ENCODE data around the gene SUFU.
"Not testable (repeated sequence)": the region's sequence is repeated elsewhere in the genome, so short reads cannot be mapped to it uniquely, and the experiment has no call there.

Gene SUFU

GRCh38 chr10:102654566-102654965 is 150.8 kb downstream of the SUFU start:
- H3K27me3 Mint-ChIP-seq, result no peaks in the 10 kb centered on the region
- no peaks in the 10 kb centered on the region for H3K9me3 Mint-ChIP-seq
- H3K27ac Mint-ChIP-seq, result no peak overlapping the region
- peaks cover 99% of the 10 kb centered on the region for H3K36me3 Mint-ChIP-seq (ENCODE audit: low read depth)
- intact Hi-C loops (cut with micrococcal nuclease), result no loop called here
- peaks cover 97% of the 10 kb centered on the region for H3K4me1 Mint-ChIP-seq (ENCODE audit: low read depth)
- no peak overlapping the region for H3K4me3 Mint-ChIP-seq

GRCh38 chr10:102654969-102655368 is 151.2 kb downstream of the SUFU start:
- Mint-ChIP-seq H3K36me3 (ENCODE audit: low read depth) (peaks cover 100% of the 10 kb centered on the region), H3K4me1 (ENCODE audit: low read depth) (peaks cover 97% of the 10 kb centered on the region), H3K27ac (no peak overlapping the region), H3K9me3 (no peaks in the 10 kb centered on the region), H3K4me3 (no peak overlapping the region), H3K27me3 (no peaks in the 10 kb centered on the region)
- intact Hi-C loops (cut with micrococcal nuclease), result no loop called here

- Mint-ChIP-seq H3K9me3 (no peaks in the 10 kb centered on the region), H3K27me3 (no peaks in the 10 kb centered on the region), H3K36me3 (ENCODE audit: low read depth) (peaks cover 90% of the 10 kb centered on the region), H3K4me1 (ENCODE audit: low read depth) (peaks cover 97% of the 10 kb centered on the region), H3K27ac (no peak overlapping the region), H3K4me3 (no peak overlapping the region)
- intact Hi-C loops (cut with micrococcal nuclease), result no loop called here
These were observed 152.3 kb downstream of the SUFU start for GRCh38 chr10:102656026-102656425.

GRCh38 chr10:102656791-102657371 is 153.1 kb downstream of the SUFU start:
- peaks cover 97% of the 10 kb centered on the region for H3K4me1 Mint-ChIP-seq (ENCODE audit: low read depth)
- H3K4me3 Mint-ChIP-seq, result no peak overlapping the region
- H3K27me3 Mint-ChIP-seq, result no peaks in the 10 kb centered on the region
- no peaks in the 10 kb centered on the region for H3K9me3 Mint-ChIP-seq
- H3K36me3 Mint-ChIP-seq (ENCODE audit: low read depth), result peaks cover 82% of the 10 kb centered on the region
- H3K27ac Mint-ChIP-seq, result peak overlapping the region; percentile 76
- intact Hi-C loops (cut with micrococcal nuclease), result no loop called here

- H3K4me1 Mint-ChIP-seq (ENCODE audit: low read depth), result peaks cover 97% of the 10 kb centered on the region
- H3K27ac Mint-ChIP-seq, result peak overlapping the region; percentile 76
- no peaks in the 10 kb centered on the region for H3K27me3 Mint-ChIP-seq
- no peaks in the 10 kb centered on the region for H3K9me3 Mint-ChIP-seq
- intact Hi-C loops (cut with micrococcal nuclease), result no loop called here
- H3K4me3 Mint-ChIP-seq, result peak overlapping the region; percentile 37
- peaks cover 76% of the 10 kb centered on the region for H3K36me3 Mint-ChIP-seq (ENCODE audit: low read depth)
These were observed 153.7 kb downstream of the SUFU start for GRCh38 chr10:102657451-102657850.

GRCh38 chr10:102657984-102658724 is 154.4 kb downstream of the SUFU start:
- intact Hi-C loops (cut with micrococcal nuclease), result no loop called here
- peaks cover 69% of the 10 kb centered on the region for H3K36me3 Mint-ChIP-seq (ENCODE audit: low read depth)
- no peaks in the 10 kb centered on the region for H3K9me3 Mint-ChIP-seq
- no peak overlapping the region for H3K4me3 Mint-ChIP-seq
- H3K27me3 Mint-ChIP-seq, result no peaks in the 10 kb centered on the region
- peak overlapping the region; percentile 76 for H3K27ac Mint-ChIP-seq
- peaks cover 93% of the 10 kb centered on the region for H3K4me1 Mint-ChIP-seq (ENCODE audit: low read depth)

GRCh38 chr10:102658802-102659201 is 155.0 kb downstream of the SUFU start:
- Mint-ChIP-seq H3K4me3 (no peak overlapping the region), H3K4me1 (ENCODE audit: low read depth) (peaks cover 86% of the 10 kb centered on the region), H3K9me3 (no peaks in the 10 kb centered on the region), H3K27ac (peak overlapping the region; percentile 32), H3K36me3 (ENCODE audit: low read depth) (peaks cover 63% of the 10 kb centered on the region), H3K27me3 (no peaks in the 10 kb centered on the region)
- intact Hi-C loops (cut with micrococcal nuclease), result no loop called here

- H3K27ac Mint-ChIP-seq, result peak overlapping the region; percentile 86
- peaks cover 40% of the 10 kb centered on the region for H3K36me3 Mint-ChIP-seq (ENCODE audit: low read depth)
- H3K27me3 Mint-ChIP-seq, result no peaks in the 10 kb centered on the region
- H3K4me1 Mint-ChIP-seq (ENCODE audit: low read depth), result peaks cover 70% of the 10 kb centered on the region
- intact Hi-C loops (cut with micrococcal nuclease), result no loop called here
- peak overlapping the region; percentile 59 for H3K4me3 Mint-ChIP-seq
- no peaks in the 10 kb centered on the region for H3K9me3 Mint-ChIP-seq
These were observed 157.3 kb downstream of the SUFU start for GRCh38 chr10:102660888-102661657.

GRCh38 chr10:102661658-102662028 is 157.9 kb downstream of the SUFU start:
- Mint-ChIP-seq H3K36me3 (ENCODE audit: low read depth) (peaks cover 34% of the 10 kb centered on the region), H3K27ac (peak overlapping the region; percentile 86), H3K4me1 (ENCODE audit: low read depth) (peaks cover 65% of the 10 kb centered on the region), H3K4me3 (no peak overlapping the region), H3K9me3 (no peaks in the 10 kb centered on the region), H3K27me3 (no peaks in the 10 kb centered on the region)
- intact Hi-C loops (cut with micrococcal nuclease), result no loop called here

- no peak overlapping the region for H3K4me3 Mint-ChIP-seq
These were observed 162.2 kb downstream of the SUFU start for GRCh38 chr10:102665904-102666509.

GRCh38 chr10:102667411-102667810 is 163.6 kb downstream of the SUFU start:
- H3K4me3 Mint-ChIP-seq; H3K36me3 Mint-ChIP-seq (ENCODE audit: low read depth); H3K27me3 Mint-ChIP-seq; intact Hi-C loops (cut with micrococcal nuclease); H3K9me3 Mint-ChIP-seq: not testable (repeated sequence)
- Mint-ChIP-seq H3K27ac (peak overlapping the region; percentile 10), H3K4me1 (ENCODE audit: low read depth) (peaks cover 39% of the 10 kb centered on the region)

More at GRCh38 chr10:102665904-102666509, 162.2 kb downstream of the SUFU start:
- Mint-ChIP-seq H3K36me3 (ENCODE audit: low read depth) (no peaks in the 10 kb centered on the region), H3K4me1 (ENCODE audit: low read depth) (peaks cover 46% of the 10 kb centered on the region), H3K27ac (no peak overlapping the region), H3K27me3 (peaks cover 4% of the 10 kb centered on the region), H3K9me3 (no peaks in the 10 kb centered on the region)
- intact Hi-C loops (cut with micrococcal nuclease), result no loop called here

- intact Hi-C loops (cut with micrococcal nuclease), result no loop called here
- no peak overlapping the region for H3K4me3 Mint-ChIP-seq
- H3K4me1 Mint-ChIP-seq (ENCODE audit: low read depth), result peaks cover 46% of the 10 kb centered on the region
- peak overlapping the region; percentile 10 for H3K27ac Mint-ChIP-seq
- H3K27me3 Mint-ChIP-seq, result peaks cover 4% of the 10 kb centered on the region
- H3K9me3 Mint-ChIP-seq, result no peaks in the 10 kb centered on the region
- H3K36me3 Mint-ChIP-seq (ENCODE audit: low read depth), result no peaks in the 10 kb centered on the region
These were observed 164.7 kb downstream of the SUFU start for GRCh38 chr10:102668326-102669107.

GRCh38 chr10:102669206-102670064 is 165.7 kb downstream of the SUFU start:
- peaks cover 4% of the 10 kb centered on the region for H3K27me3 Mint-ChIP-seq
- no peaks in the 10 kb centered on the region for H3K9me3 Mint-ChIP-seq
- no peaks in the 10 kb centered on the region for H3K36me3 Mint-ChIP-seq (ENCODE audit: low read depth)
- peaks cover 50% of the 10 kb centered on the region for H3K4me1 Mint-ChIP-seq (ENCODE audit: low read depth)
- H3K4me3 Mint-ChIP-seq, result no peak overlapping the region
- H3K27ac Mint-ChIP-seq, result peak overlapping the region; percentile 10
- intact Hi-C loops (cut with micrococcal nuclease), result no loop called here

All from dendritic cell treated with granulocyte-macrophage colony-stimulating factor and Interleukin-4, amounts not matched to agents 40 ng/mL and 50 ng/mL, for 4 days (primary cell).